GM12873 (cell line): ENCODE results near the gene KBTBD12.

Experiments
- TF ChIP-seq, protein P1 (sequence below): IDR thresholded peaks from 2 replicates; pipeline ENCODE4 v1.5.1; 2012; ENCODE audit warnings: low read depth, mild to moderate bottlenecking, moderate library complexity, low read length, control low read depth; ENCODE audit not compliant: insufficient read depth; ENCODE audit errors: missing control alignments

The KBTBD12 gene

DNA sequence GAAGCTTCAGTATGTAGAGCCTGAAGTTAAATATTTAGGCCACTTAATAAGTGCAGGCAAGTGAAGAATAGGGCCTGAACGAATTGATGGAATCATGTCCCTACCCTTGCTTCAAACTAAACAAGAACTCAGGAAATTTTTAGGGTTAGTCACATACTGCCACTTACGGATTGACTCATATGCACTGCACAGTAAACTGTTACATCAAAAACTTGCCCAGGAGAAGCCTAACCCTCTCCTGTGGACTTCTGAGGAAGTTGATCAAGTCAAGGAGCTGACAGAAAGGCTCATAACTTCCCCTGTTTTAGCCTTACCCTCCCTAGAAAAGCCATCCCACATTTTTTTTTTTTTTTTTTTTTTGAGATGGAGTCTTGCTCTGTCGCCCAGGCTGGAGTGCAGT lies 20.6 kb upstream of the KBTBD12 start:
- TF ChIP-seq, protein P1, sequence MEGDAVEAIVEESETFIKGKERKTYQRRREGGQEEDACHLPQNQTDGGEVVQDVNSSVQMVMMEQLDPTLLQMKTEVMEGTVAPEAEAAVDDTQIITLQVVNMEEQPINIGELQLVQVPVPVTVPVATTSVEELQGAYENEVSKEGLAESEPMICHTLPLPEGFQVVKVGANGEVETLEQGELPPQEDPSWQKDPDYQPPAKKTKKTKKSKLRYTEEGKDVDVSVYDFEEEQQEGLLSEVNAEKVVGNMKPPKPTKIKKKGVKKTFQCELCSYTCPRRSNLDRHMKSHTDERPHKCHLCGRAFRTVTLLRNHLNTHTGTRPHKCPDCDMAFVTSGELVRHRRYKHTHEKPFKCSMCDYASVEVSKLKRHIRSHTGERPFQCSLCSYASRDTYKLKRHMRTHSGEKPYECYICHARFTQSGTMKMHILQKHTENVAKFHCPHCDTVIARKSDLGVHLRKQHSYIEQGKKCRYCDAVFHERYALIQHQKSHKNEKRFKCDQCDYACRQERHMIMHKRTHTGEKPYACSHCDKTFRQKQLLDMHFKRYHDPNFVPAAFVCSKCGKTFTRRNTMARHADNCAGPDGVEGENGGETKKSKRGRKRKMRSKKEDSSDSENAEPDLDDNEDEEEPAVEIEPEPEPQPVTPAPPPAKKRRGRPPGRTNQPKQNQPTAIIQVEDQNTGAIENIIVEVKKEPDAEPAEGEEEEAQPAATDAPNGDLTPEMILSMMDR = no peak

DNA sequence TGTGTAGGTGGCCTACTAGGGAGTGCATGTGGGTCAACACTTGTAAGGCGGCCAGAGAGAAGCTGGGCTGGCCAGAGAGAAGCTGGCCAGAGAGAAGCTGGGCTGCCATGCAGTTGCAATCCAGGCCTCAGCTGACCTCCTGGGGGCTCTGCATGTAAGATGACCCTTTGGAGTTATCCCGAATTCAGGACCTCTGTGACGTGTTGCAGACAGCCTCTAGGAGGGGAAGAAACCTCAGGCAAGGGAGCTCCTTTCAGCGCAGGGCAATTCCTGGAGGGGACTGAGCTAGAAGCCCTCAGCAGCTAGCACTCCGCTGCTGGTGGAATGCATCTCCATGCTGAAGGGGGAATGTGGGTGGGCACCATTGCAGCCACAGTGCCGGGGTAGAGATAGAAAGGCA lies 15.8 kb upstream of the KBTBD12 start:
- TF ChIP-seq, protein P1 = no peak

DNA sequence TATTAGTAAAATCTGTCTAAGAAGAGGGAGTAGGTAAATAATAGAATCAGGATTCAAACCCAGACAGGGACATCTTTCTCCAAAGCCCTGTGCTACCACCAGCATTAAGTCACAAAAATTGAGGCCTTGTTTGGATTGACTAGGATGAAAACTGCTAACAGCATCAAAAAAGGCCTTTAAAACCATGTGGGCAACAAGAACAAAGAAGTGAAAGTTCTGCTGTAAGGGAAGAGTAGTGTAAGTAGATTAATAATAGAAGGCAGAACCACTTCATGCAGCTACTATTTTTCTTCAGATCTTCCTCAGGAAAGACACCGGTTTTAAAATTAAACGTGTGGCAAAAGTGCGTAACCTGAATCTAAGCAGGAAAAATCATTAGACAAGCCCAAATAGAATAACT lies 15.3 kb upstream of the KBTBD12 start:
- TF ChIP-seq, protein P1 = no peak

DNA sequence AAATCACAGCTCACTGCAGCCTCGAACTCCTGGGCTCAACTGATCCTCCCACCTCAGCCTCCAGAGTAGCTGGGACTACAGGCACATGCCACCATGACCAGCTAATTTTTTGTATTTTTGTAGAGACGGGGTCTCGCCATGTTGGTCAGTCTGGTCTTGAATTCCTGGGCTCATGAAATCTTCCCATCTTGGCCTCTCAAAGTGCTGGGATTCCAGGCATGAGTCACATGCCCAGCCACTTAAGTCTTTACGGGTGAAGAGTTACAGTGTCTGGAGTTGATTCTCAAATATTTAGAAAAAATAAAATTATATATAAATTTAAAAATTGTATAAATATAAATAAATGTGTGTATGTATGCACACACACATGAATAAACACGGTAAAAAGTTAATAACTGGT lies 14.5 kb upstream of the KBTBD12 start:
- TF ChIP-seq, protein P1 = no peak

DNA sequence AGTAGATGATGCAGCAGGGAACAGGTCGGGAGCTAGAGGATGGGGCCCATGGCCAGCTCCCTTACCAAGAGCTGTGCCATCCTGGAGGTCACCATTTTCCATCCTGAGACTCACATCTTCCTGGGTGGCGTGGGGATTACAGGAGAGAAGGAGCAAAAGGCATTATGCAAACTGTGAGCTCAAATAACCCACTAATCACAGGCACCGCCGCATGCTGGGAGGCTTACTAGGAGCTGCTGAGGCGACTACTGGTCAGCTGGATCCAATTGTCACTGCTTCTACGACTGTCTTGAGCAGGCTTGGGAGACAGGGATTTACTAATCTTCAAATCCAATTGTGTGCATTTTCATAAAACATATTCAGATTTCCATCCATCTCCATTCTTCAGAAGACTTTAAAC lies 12.5 kb upstream of the KBTBD12 start:
- TF ChIP-seq, protein P1 = no peak

DNA sequence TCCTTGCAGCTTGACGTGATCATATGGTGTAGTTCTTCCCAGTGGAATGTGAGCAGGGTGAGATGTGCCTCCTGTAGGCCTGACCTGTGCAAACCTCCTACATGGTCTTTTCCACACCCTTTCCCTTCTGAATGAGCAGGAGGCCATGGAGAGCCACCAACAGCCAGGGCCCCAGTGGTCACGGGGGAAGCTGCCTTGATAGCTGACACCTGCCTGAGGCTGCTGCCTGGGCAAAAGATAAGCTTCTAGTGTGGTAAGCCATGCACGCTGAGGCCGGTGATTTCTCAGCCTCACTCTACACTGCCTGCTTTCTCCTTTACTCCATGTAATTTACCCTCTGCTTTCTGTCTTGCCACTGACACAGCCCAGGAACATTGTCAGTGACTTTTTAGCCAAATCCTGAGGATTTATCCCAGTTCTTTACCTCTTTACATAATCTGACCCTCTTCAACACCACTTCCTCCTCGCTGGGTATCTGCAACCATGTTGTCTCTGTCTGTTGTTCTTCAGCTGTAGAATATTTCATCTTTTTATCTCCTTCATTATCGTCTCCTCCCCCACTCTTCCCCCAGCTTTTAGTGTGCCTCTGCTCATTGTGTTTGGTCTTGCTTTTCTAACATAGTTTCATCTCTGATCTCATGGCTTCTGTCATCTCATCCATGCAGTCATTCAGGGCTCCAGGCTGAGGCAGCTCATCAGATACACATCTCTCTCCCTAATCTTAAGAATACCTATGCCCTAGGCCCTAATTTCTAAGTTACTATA lies 11.2 kb upstream of the KBTBD12 start:
- TF ChIP-seq, protein P1 = no peak

DNA sequence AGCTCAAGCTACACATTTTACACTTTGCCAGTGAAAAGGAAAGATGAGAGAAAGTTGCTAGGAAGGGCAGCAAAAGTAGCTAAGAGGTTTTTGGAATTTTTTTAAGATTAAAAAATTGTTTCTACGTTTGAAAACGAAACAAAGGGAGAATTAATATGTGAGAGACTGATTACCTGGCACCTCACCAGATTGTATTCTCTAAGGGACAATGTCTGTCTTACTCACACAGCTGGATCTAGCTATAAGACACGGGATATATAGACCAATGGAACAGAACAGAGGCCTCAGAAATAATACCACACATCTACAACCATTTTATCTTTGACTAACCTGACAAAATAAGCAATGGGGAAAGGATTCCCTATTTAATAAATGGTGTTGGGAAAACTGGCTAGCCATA lies 9.5 kb upstream of the KBTBD12 start:
- TF ChIP-seq, protein P1 = no peak
